Activated T-helper 1 cell treated with anti-CD3 and anti-CD28 coated beads, Interleukin-12 subunit alpha, Interleukin-12 subunit beta, Interleukin-2, Interleukin-4 antibody, amounts not matched to agents 30 ng/mL and 10 ng/mL and 1 ng/mL, durations not matched to agents 14 hours and 24 hours and 36 hours (primary cell): ENCODE data around the gene SLC25A30. TPM values are rescaled to one million over a fixed set of nuclear protein-coding genes. Genes with fewer than 3 reads are reported as not detected.
"Not testable (repeated sequence)": the region's sequence is repeated elsewhere in the genome, so short reads cannot be mapped to it uniquely, and the experiment has no call there.

Experiments
- DNase-seq: peaks from one replicate; pipeline ENCODE4 v3.0.0; 2021; ENCODE audit warnings: low spot score
- H3K27ac Mint-ChIP-seq: one replicate; pipeline ENCODE4 v1.8.0; 2021; ENCODE audit warnings: mild to moderate bottlenecking, mixed read lengths
- H3K27me3 Mint-ChIP-seq: one replicate; pipeline ENCODE4 v1.8.0; 2022; ENCODE audit warnings: mild to moderate bottlenecking, moderate library complexity, mixed read lengths; ENCODE audit not compliant: insufficient read depth
- H3K36me3 Mint-ChIP-seq: one replicate; pipeline ENCODE4 v1.8.0; 2021; ENCODE audit warnings: low read depth, mixed read lengths
- H3K4me1 Mint-ChIP-seq: one replicate; pipeline ENCODE4 v1.8.0; 2021; ENCODE audit warnings: low read depth, mixed read lengths
- H3K4me3 Mint-ChIP-seq: one replicate; pipeline ENCODE4 v1.8.0; 2021; ENCODE audit warnings: mild to moderate bottlenecking, moderate library complexity, mixed read lengths
- H3K9me3 Mint-ChIP-seq: one replicate; pipeline ENCODE4 v1.8.0; 2021; ENCODE audit warnings: mixed read lengths
- intact Hi-C: fragments of 100-400 bp; cut with micrococcal nuclease; formaldehyde crosslinking; loops from one replicate; pipeline ENCODE4 v1.15.1; 2024
- total RNA-seq: library from RNA; stranded (reverse); gene quantifications from 2 replicates; pipeline ENCODE4 v1.2.3, GENCODE V29; 2022

SLC25A30 gene
- total RNA-seq, 1 donor from 2014 or later: 16.3 TPM

DNA sequence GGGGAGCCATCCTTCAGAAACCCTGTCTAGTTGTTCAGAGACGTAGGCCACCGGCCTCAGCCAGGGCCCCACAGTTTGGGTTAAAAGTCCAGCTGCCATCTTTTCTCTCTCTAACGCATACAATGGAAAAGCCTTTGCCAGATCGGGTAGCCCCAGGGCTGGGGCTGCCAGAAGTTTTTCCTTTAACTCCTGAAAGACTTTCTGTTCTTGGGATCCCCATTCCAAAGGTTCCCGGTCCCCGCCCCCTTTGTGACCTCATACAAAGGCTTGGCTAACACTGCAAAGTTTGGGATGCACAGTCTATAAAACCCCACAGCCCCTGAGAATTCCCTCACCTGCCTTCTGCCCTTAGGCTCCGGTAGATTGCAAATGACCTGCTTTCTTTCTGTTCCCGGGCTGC lies 35.4 kb downstream of the SLC25A30 start:
- DNase-seq, H3K4me3 Mint-ChIP-seq, H3K27ac Mint-ChIP-seq, H3K4me1 Mint-ChIP-seq, intact Hi-C loops, H3K9me3 Mint-ChIP-seq, H3K27me3 Mint-ChIP-seq: not testable (repeated sequence)
- H3K36me3 Mint-ChIP-seq: peaks cover 12% of the 10 kb centered on the region

DNA sequence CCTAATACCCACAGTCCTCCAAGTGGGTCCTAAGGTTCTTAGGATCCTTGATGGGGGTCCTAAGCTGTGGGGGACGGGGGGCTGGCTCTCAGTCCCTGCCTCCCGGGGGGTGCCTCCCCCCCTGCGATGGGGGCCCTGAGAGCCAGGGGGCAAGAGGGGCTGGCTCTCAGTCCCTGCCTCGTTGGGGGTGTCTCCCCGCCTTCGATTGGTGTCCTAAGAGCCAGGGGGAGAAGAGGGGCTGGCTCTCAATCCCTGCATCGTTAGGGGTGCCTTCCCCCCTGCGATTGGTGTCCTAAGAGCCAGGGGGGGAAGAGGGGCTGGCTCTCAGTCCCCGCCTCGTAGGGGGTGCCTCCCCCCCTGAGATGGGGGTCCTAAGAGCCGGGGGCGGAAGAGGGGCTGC lies 37.0 kb downstream of the SLC25A30 start:
- Mint-ChIP-seq H3K27ac (no peak overlapping the region), H3K4me3 (no peak overlapping the region), H3K4me1 (no peaks in the 10 kb centered on the region), H3K9me3 (no peaks in the 10 kb centered on the region), H3K36me3 (peaks cover 7% of the 10 kb centered on the region), H3K27me3 (no peaks in the 10 kb centered on the region)
- no peak for DNase-seq
- intact Hi-C loops: no loop called here

DNA sequence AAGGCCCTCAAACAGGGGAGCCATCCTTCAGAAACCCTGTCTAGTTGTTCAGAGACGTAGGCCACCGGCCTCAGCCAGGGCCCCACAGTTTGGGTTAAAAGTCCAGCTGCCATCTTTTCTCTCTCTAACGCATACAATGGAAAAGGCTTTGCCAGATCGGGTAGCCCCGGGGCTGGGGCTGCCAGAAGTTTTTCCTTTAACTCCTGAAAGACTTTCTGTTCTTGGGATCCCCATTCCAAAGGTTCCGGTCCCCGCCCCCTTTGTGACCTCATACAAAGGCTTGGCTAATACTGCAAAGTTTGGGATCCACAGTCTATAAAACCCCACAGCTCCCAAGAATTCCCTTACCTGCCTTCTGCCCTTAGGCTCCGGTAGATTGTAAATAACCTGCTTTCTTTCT lies 37.5 kb downstream of the SLC25A30 start:
- intact Hi-C loops, H3K27ac Mint-ChIP-seq, H3K4me1 Mint-ChIP-seq, H3K27me3 Mint-ChIP-seq, H3K36me3 Mint-ChIP-seq, H3K4me3 Mint-ChIP-seq, DNase-seq, H3K9me3 Mint-ChIP-seq: not testable (repeated sequence)

DNA sequence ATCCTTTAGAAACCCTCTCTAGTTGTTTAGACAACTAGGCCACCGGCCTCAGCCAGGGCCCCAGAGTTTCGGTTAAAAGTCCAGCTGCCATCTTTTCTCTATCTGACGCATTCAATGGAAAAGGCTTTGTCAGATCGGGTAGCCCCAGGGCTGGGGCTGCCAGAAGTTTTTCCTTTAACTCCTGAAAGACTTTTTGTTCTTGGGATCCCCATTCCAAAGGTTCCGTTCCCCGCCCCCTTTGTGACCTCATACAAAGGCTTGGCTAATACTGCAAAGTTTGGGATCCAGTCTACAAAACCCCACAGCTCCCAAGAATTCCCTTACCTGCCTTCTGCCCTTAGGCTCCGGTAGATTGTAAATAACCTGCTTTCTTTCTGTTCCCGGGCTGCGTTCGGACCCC lies 38.7 kb downstream of the SLC25A30 start:
- intact Hi-C loops, DNase-seq, H3K4me3 Mint-ChIP-seq, H3K9me3 Mint-ChIP-seq, H3K36me3 Mint-ChIP-seq, H3K27ac Mint-ChIP-seq, H3K27me3 Mint-ChIP-seq, H3K4me1 Mint-ChIP-seq: not testable (repeated sequence)

DNA sequence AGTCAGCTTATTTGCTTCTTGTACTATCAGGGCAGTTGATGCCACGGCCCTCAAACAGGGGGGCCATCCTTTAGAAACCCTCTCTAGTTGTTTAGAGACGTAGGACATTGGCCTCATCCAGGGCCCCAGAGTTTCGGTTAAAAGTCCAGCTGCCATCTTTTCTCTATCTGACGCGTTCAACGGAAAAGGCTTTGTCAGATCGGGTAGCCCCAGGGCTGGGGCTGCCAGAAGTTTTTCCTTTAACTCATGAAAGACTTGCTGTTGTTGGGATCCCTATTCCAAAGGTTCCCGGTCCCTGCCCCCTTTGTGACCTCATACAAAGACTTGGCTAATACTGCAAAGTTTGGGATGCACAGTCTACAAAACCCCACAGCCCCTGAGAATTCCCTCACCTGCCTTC lies 39.4 kb downstream of the SLC25A30 start:
- H3K36me3 Mint-ChIP-seq, H3K9me3 Mint-ChIP-seq, intact Hi-C loops, H3K4me1 Mint-ChIP-seq, H3K27ac Mint-ChIP-seq, H3K4me3 Mint-ChIP-seq, DNase-seq, H3K27me3 Mint-ChIP-seq: not testable (repeated sequence)

DNA sequence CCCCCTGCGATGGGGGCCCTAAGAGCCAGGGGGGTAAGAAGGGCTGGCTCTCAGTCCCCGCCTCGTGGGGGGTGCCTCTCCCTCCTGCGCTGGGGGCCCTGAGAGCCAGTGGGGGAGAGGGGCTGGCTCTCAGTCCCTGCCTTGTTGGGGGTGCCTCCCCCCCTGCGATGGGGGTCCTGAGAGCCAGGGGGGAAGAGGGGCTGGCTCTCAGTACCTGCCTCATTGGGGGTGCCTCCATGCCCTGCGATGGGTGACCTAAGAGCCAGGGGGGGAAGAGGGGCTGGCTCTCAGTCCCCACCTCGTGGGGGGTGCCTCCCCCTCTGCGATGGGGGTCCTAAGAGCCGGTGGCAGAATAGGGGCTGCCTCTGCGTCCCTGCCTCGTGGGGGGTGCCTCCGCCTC lies 40.9 kb downstream of the SLC25A30 start:
- H3K27me3 Mint-ChIP-seq, H3K9me3 Mint-ChIP-seq, DNase-seq, H3K27ac Mint-ChIP-seq, intact Hi-C loops, H3K4me3 Mint-ChIP-seq, H3K4me1 Mint-ChIP-seq: not testable (repeated sequence)
- H3K36me3 Mint-ChIP-seq: peaks cover 17% of the 10 kb centered on the region

DNA sequence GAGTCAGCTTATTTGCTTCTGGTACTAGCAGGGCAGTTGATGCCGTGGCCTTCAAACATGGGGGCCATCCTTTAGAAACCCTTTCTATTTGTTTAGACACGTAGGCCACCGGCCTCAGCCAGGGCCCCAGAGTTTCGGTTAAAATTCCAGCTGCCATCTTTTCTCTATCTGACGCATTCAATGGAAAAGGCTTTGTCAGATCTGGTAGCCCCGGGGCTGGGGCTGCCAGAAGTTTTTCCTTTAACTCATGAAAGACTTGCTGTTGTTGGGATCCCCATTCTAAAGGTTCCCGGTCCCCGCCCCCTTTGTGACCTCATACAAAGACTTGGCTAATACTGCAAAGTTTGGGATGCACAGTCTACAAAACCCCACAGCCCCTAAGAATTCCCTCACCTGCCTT lies 41.5 kb downstream of the SLC25A30 start:
- intact Hi-C loops, H3K9me3 Mint-ChIP-seq, H3K27ac Mint-ChIP-seq: not testable (repeated sequence)

DNA sequence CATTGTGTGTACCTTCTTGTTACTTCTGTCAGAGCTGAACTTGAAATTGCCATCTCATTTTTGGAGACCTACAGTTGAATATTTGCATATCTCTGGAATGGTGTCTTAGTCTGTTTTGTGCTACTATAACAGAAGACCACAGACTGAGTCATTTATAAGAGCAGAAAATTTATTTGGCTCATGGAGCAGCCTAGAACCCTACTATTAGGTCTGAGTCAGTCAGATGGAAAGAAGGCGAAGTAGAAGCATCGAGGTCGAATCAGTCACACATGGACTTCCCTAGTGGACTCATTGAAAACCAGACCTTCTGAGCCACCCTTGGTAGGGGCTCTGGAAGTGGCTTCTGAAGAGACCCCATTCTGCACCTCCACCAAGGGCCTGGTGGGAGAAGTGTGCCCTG lies 43.3 kb downstream of the SLC25A30 start:
- no peak overlapping the region for H3K27ac Mint-ChIP-seq
- H3K4me3 Mint-ChIP-seq: no peak overlapping the region
- intact Hi-C loops: loop anchor here (5.0 kb wide), 1 partner anchor 117 kb away; no protein-coding TSS in a partner anchor
- H3K27me3 Mint-ChIP-seq: no peaks in the 10 kb centered on the region
- DNase-seq: no peak
- peaks cover 24% of the 10 kb centered on the region for H3K36me3 Mint-ChIP-seq
- H3K4me1 Mint-ChIP-seq: peaks cover 12% of the 10 kb centered on the region
- H3K9me3 Mint-ChIP-seq: no peaks in the 10 kb centered on the region

More for the DNA sequence above, 41.5 kb downstream of the SLC25A30 start:
- not testable (repeated sequence) for H3K4me1 Mint-ChIP-seq, H3K4me3 Mint-ChIP-seq, H3K27me3 Mint-ChIP-seq, DNase-seq
- peaks cover 21% of the 10 kb centered on the region for H3K36me3 Mint-ChIP-seq

DNA sequence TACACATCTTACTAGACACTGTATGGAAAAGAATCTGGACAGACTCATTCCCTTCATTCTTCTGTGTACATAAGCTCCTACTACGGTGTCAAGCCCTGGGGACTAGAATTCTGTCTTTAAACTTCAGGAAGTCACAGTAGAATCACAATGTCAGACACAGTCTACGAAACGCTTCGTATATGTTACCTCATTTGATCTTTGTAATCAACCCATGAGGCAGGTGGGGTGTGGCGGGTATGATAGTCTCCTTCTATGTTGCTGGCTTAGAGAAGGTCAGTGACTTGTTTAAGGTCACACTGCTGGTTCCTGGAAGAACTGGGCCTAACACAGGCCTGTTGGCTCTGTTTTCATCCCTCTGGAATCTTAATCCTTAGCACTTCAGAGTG lies 45.0 kb downstream of the SLC25A30 start:
- intact Hi-C loops: loop anchor here (5.0 kb wide), 1 partner anchor 119 kb away; no protein-coding TSS in a partner anchor
- H3K4me1 Mint-ChIP-seq: peaks cover 27% of the 10 kb centered on the region
- no peak overlapping the region for H3K4me3 Mint-ChIP-seq
- no peak for DNase-seq
- no peaks in the 10 kb centered on the region for H3K27me3 Mint-ChIP-seq
- no peaks in the 10 kb centered on the region for H3K9me3 Mint-ChIP-seq
- H3K36me3 Mint-ChIP-seq: peaks cover 33% of the 10 kb centered on the region
- no peak overlapping the region for H3K27ac Mint-ChIP-seq

DNA sequence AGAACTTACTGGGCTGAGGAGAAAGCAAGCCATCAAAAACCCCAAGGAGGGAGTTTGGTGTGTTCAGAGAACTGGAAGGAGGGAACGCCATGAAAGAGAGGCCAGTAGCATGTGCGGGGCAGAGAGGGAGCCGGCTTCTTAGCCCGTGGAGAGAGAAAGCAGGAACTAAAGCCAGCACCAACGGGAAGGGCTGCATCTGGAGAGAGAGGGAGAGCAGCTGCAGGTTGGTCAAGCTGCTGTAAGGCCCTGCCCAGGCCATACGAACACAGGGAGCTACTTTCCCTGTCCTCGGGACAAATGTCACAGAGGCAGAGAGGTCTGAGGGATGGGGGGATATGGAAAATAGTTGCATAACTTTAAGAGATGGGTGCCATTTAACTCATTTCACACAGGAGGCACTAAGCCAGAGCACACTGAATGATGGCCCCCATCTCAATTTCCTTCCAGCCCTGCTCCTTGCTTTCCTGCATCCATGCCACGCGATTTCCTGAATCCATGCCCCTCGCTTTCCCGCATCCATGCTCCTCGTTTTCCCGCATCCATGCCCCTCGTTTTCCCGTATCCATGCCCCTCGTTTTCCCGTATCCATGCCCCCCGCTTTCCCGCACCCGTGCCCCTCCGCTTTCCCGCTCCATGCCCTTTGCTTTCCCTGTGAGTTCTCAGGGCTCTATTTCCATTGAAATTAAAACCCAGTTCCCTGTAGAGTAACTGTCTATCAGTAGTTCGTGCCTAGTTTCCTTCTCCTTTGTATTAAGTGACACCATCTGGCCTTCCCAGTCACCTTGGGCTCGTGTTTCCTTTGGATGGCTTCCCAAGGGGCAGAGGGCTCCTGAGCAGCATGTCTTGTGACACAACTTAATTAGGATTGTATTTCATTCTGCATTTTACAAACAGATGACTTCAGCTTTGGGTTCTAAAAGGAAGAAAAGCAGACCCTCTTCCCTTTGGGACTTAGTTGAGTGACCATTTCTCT lies 45.7 kb downstream of the SLC25A30 start:
- no peak for DNase-seq
- Mint-ChIP-seq H3K27me3 (no peaks in the 10 kb centered on the region), H3K4me3 (no peak overlapping the region), H3K36me3 (peaks cover 33% of the 10 kb centered on the region), H3K4me1 (peaks cover 34% of the 10 kb centered on the region), H3K9me3 (no peaks in the 10 kb centered on the region), H3K27ac (no peak overlapping the region)
- intact Hi-C loops: loop anchor here (5.0 kb wide), 1 partner anchor 120 kb away; no protein-coding TSS in a partner anchor

DNA sequence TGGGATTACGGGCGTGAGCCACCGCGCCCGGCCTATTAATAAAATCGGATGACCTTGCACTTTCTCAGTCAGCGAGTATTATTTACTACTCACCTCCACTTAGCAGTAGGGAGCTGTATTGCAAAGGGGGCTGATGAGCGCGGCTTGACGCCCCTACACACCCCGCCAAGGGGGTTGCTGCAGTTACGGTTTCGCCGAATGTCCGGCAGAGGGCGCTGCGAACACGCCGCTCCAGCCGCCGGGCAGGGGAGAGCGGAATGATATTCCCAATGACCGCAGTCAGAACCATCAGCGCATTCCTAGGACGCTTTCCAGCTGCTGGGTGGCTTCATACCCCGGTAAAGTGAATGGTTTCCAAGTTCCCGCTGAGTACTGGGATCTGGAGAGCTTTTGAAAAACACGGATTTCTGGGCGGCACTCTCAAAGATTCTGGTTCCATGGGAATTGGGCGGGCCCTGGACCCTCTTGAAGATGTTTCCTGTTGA lies 47.2 kb downstream of the SLC25A30 start:
- Mint-ChIP-seq H3K4me3 (no peak overlapping the region), H3K9me3 (no peaks in the 10 kb centered on the region), H3K27ac (no peak overlapping the region), H3K4me1 (peaks cover 43% of the 10 kb centered on the region), H3K36me3 (peaks cover 36% of the 10 kb centered on the region), H3K27me3 (no peaks in the 10 kb centered on the region)
- intact Hi-C loops: loop anchor here (1.0 to 5.0 kb wide), 2 partner anchors 46 to 121 kb away; no protein-coding TSS in a partner anchor
- DNase-seq: peak; percentile 24

DNA sequence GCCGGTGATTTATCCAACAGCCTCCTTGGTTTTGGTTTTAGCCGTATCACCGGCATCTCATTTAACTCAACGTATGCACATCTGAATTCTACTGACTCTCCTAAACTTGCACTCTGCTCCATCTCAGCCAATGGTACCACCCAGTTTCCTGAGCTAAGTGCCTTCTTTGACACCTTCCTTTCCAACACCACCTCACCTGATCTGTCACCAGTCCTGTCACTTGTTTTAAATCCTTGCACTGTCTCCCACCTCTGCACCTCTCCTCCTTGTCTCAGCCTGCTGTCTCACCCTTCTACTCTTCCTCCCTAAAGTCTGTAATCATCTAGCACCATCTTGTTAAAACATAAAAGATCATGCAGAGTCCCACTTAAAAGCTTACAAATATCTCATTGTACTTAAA lies 49.1 kb downstream of the SLC25A30 start:
- Mint-ChIP-seq H3K27ac (peak overlapping the region; percentile 76), H3K9me3 (no peaks in the 10 kb centered on the region)

DNA sequence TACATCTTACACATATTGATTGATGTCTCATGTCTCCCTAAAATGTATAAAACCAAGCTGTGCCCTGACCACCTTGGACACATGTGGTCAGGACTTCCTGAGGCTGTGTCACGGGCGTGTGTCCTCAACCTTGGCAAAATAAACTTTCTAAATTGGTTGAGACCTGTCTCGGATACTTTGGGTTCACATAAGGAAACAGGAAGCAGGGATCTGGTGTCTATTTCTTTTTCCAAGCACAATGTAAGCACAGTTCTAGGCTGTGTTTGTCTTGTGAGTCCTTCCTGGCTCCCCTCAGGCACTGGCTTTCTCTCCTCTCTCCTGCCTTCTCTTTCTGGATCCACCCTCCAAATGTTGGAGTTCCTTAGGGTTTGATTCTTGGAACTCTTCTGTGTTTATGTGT lies 49.6 kb downstream of the SLC25A30 start:
- no peak for DNase-seq
- Mint-ChIP-seq H3K4me1 (peaks cover 49% of the 10 kb centered on the region), H3K27me3 (no peaks in the 10 kb centered on the region), H3K36me3 (peaks cover 40% of the 10 kb centered on the region), H3K27ac (peak overlapping the region; percentile 91), H3K4me3 (peak overlapping the region; percentile 28), H3K9me3 (peaks cover 5% of the 10 kb centered on the region)
- intact Hi-C loops: loop anchor here (5.0 kb wide), 1 partner anchor 36 kb away; no protein-coding TSS in a partner anchor

More for the DNA sequence above, 49.1 kb downstream of the SLC25A30 start:
- DNase-seq: no peak
- no peak overlapping the region for H3K4me3 Mint-ChIP-seq
- H3K27me3 Mint-ChIP-seq: no peaks in the 10 kb centered on the region
- peaks cover 36% of the 10 kb centered on the region for H3K36me3 Mint-ChIP-seq
- intact Hi-C loops: loop anchor here (5.0 kb wide), 1 partner anchor 37 kb away; no protein-coding TSS in a partner anchor
- H3K4me1 Mint-ChIP-seq: peaks cover 44% of the 10 kb centered on the region
